ENCODE data around the gene GJB3.

GJB3 gene

DNA sequence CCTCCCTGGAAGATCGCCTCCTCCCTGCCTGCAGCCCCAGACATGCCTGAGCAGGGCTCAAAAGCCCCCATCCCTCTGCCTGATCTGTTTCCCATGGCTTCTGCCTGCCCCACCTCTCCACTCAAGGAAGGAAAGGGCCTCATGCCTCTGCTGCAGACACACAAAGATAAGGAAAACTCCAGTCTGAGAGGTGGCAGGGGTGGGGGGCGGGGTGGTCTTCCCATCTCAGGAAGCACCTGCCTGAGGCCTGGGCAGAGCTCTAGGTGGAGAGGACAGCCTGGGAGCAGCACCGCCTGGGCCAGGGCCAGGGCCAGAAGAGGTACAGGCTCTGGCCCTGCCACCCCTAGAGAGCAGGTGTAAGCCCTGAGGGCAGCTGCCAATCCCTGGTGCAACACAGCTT, 4.1 kb upstream of the GJB3 start:
- Mint-ChIP-seq H3K4me3 (no peak overlapping the region), H3K27me3 (peaks cover 16% of the 10 kb centered on the region), H3K4me1 (peaks cover 3% of the 10 kb centered on the region), H3K27ac (no peak overlapping the region), H3K36me3 (no peaks in the 10 kb centered on the region), H3K9me3 (no peaks in the 10 kb centered on the region)

DNA sequence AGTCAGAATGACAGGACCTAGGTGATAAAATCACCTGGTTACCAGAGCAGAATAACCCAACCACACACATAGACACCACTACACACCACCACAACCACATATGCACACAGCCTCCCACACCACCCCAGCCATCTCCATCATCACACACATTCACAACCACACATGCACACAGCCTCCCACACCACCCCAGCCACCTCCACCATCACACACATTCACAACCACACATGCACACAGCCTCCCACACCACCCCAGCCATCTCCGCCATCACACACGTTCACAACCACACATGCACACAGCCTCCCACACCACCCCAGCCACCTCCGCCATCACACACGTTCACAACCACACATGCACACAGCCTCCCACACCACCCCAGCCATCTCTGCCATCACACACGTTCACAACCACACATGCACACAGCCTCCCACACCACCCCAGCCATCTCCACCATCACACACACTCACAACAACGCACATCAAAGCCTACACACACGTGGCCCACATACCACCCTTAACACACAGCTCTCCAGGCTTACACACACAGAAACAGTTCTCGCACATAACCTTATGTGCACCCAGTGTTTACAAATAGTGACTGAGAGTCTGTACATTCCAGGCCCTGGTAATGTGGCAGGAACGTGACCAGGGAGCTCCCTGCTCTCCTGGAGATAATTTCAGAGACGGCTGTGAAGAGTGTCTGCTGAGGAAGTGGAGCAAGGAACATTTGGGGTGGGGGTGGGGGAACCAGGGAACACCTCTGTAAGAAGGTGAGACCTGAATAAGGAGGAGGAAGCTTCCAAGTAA, 3.3 kb upstream of the GJB3 start:
- H3K4me3 Mint-ChIP-seq = no peak overlapping the region
- no peak overlapping the region for H3K27ac Mint-ChIP-seq
- H3K27me3 Mint-ChIP-seq = peaks cover 19% of the 10 kb centered on the region
- peaks cover 3% of the 10 kb centered on the region for H3K4me1 Mint-ChIP-seq
- H3K9me3 Mint-ChIP-seq = no peaks in the 10 kb centered on the region
- no peaks in the 10 kb centered on the region for H3K36me3 Mint-ChIP-seq

DNA sequence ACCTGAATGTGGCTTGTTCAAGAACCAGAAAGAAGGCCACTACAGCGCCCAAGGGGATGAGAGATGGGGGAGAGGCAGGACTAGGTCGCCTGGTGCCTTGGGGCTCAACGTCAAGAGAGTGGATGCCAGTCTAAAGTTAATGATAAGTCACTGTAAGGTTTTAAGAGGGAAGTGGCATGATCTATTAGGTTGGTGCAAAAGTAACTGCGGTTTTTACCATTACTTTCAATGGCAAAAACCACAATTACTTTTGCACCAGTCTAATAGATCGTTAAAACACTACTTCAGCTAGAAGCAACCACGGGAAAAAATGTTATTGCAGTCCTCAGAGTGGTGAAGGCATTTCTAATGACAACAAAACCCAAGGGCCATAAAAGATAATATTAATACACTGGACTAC, 2.6 kb upstream of the GJB3 start:
- Mint-ChIP-seq H3K36me3 (no peaks in the 10 kb centered on the region), H3K4me3 (no peak overlapping the region), H3K9me3 (no peaks in the 10 kb centered on the region), H3K27ac (no peak overlapping the region), H3K4me1 (peaks cover 3% of the 10 kb centered on the region), H3K27me3 (peaks cover 22% of the 10 kb centered on the region)

DNA sequence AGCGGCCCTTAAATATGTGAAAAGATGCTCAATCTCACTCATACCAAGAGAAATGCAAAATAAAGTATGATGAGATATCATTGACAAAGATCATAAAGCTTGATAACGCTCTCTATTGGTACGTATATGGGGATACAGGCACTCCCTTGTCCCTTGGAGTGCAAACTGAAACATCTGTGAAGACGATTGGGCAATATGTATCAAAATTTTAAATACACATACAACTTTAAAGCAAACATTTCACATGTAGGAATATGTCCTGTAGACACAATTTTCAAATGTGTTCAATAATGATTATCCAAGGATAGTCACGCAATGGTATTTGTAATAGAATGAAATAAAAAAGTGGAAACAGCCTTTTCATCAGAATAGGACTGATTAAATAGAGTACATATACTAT, 2.0 kb upstream of the GJB3 start:
- Mint-ChIP-seq H3K4me3 (no peak overlapping the region), H3K27ac (no peak overlapping the region), H3K27me3 (peaks cover 22% of the 10 kb centered on the region), H3K9me3 (no peaks in the 10 kb centered on the region), H3K36me3 (no peaks in the 10 kb centered on the region), H3K4me1 (peaks cover 3% of the 10 kb centered on the region)

DNA sequence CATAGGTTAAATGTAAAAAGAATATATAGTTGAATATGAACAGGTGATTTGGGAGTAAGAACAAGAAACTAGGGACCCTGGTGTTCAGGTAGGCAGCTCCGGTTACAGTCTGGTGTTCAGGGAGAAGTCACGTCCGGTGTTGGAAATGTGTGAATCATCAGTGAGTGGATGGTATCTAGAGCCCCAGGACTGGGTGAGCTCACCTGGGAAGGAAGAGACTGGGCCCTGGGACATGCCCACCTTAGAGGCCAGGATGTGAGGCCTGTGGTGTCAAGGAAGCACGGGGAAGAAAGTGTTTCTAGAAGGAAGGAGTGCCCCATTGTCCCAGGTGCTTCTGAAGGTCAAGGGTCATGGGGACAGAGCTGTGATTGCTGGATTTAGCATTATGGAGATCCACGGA, 1.5 kb upstream of the GJB3 start:
- Mint-ChIP-seq H3K27ac (no peak overlapping the region), H3K9me3 (no peaks in the 10 kb centered on the region), H3K4me1 (peaks cover 3% of the 10 kb centered on the region), H3K4me3 (no peak overlapping the region), H3K36me3 (no peaks in the 10 kb centered on the region), H3K27me3 (peaks cover 22% of the 10 kb centered on the region)

DNA sequence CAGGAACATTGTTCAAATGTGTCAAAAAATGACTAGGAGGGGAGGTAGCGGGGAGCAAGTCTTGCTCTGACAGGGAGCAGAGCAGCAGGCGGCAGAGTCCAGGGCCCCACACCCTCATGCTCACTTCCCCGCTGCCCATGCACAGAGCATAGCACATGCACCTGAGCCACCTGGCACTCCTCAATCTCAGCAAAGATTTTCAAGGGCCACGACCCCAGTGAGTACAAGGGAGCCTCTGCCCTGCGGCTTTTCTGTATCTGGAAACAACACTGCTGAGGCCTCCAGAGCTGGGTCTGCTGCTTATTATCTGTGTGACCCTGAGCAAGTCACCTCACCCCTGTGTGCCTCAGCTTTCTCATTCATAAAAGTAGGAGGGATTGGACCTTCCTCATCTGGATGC, 1.1 kb upstream of the GJB3 start:
- H3K9me3 Mint-ChIP-seq = no peaks in the 10 kb centered on the region
- H3K27ac Mint-ChIP-seq = no peak overlapping the region
- H3K4me1 Mint-ChIP-seq = peaks cover 3% of the 10 kb centered on the region
- H3K36me3 Mint-ChIP-seq = no peaks in the 10 kb centered on the region
- no peak overlapping the region for H3K4me3 Mint-ChIP-seq
- peaks cover 22% of the 10 kb centered on the region for H3K27me3 Mint-ChIP-seq

DNA sequence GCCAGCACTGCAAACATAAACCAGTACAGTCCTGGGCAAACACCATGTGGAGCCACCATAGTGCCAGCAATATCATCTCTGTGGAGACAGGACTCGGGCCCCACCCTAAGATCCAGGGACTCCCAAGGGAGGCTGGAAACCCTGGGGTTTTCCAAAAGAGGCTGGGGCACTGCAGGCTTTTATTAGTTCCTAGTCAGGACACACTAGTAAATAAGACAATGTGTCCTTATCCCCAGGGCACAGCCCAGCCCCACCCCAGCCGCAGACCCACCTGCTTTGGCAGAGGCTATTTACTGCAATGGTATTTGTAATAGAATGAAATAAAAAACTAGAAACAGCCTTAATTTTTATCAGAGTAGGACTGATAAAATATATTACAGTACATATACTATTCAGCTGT, 486 bp upstream of the GJB3 start:
- Mint-ChIP-seq H3K27me3 (peaks cover 24% of the 10 kb centered on the region), H3K4me1 (peaks cover 3% of the 10 kb centered on the region), H3K9me3 (no peaks in the 10 kb centered on the region), H3K36me3 (no peaks in the 10 kb centered on the region), H3K4me3 (no peak overlapping the region), H3K27ac (no peak overlapping the region)

DNA sequence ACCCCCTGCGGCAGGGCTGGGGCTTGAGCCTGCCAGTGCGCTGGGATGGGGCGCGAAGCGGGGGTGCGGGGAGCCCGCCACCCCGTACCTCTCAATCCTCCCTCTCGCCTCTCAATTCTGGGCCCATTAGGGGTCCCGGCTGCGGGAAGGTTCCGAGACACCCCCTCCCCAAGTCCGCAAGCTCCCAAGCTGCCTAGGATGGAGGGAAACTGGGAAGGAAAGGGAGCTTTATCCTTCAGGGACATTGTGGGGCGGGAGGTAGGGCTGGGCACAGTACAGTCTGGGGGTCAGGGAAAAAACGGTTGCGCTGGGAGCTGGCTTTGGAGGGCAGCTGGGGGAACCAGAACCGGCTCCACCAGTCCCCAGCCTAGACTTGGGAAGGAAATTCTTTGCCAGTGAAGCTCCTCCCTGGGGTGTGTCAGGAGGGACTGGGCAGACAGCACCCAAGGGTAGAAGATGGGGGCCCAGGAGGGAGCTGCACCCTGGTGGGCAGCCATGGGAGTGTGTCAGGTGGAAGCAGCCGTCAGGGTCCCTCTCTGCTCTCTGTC, 904 bp downstream of the GJB3 start:
- Mint-ChIP-seq H3K9me3 (no peaks in the 10 kb centered on the region), H3K36me3 (no peaks in the 10 kb centered on the region), H3K4me3 (peak overlapping the region; percentile 24), H3K4me1 (peaks cover 3% of the 10 kb centered on the region), H3K27ac (no peak overlapping the region), H3K27me3 (peaks cover 25% of the 10 kb centered on the region)

DNA sequence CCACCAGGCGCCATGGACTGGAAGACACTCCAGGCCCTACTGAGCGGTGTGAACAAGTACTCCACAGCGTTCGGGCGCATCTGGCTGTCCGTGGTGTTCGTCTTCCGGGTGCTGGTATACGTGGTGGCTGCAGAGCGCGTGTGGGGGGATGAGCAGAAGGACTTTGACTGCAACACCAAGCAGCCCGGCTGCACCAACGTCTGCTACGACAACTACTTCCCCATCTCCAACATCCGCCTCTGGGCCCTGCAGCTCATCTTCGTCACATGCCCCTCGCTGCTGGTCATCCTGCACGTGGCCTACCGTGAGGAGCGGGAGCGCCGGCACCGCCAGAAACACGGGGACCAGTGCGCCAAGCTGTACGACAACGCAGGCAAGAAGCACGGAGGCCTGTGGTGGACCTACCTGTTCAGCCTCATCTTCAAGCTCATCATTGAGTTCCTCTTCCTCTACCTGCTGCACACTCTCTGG, 3.8 kb downstream of the GJB3 start:
- Mint-ChIP-seq H3K9me3 (no peaks in the 10 kb centered on the region), H3K27me3 (peaks cover 16% of the 10 kb centered on the region), H3K4me1 (peaks cover 3% of the 10 kb centered on the region), H3K4me3 (no peak overlapping the region), H3K36me3 (no peaks in the 10 kb centered on the region), H3K27ac (no peak overlapping the region)

DNA sequence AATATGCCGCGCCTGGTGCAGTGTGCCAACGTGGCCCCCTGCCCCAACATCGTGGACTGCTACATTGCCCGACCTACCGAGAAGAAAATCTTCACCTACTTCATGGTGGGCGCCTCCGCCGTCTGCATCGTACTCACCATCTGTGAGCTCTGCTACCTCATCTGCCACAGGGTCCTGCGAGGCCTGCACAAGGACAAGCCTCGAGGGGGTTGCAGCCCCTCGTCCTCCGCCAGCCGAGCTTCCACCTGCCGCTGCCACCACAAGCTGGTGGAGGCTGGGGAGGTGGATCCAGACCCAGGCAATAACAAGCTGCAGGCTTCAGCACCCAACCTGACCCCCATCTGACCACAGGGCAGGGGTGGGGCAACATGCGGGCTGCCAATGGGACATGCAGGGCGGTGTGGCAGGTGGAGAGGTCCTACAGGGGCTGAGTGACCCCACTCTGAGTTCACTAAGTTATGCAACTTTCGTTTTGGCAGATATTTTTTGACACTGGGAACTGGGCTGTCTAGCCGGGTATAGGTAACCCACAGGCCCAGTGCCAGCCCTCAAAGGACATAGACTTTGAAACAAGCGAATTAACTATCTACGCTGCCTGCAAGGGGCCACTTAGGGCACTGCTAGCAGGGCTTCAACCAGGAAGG, 4.3 kb downstream of the GJB3 start:
- H3K36me3 Mint-ChIP-seq = no peaks in the 10 kb centered on the region
- no peak overlapping the region for H3K4me3 Mint-ChIP-seq
- H3K4me1 Mint-ChIP-seq = peaks cover 3% of the 10 kb centered on the region
- no peak overlapping the region for H3K27ac Mint-ChIP-seq
- H3K9me3 Mint-ChIP-seq = no peaks in the 10 kb centered on the region
- H3K27me3 Mint-ChIP-seq = peaks cover 15% of the 10 kb centered on the region

DNA sequence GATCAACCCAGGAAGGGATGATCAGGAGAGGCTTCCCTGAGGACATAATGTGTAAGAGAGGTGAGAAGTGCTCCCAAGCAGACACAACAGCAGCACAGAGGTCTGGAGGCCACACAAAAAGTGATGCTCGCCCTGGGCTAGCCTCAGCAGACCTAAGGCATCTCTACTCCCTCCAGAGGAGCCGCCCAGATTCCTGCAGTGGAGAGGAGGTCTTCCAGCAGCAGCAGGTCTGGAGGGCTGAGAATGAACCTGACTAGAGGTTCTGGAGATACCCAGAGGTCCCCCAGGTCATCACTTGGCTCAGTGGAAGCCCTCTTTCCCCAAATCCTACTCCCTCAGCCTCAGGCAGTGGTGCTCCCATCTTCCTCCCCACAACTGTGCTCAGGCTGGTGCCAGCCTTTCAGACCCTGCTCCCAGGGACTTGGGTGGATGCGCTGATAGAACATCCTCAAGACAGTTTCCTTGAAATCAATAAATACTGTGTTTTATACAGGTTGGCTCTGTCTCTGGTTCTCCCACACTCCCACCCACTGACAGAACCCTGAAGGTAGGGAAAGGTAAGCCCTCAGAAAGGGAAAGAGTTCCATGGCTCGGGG, 5.0 kb downstream of the GJB3 start:
- no peak overlapping the region for H3K4me3 Mint-ChIP-seq
- no peaks in the 10 kb centered on the region for H3K9me3 Mint-ChIP-seq
- peaks cover 13% of the 10 kb centered on the region for H3K27me3 Mint-ChIP-seq
- H3K4me1 Mint-ChIP-seq = no peaks in the 10 kb centered on the region
- H3K27ac Mint-ChIP-seq = no peak overlapping the region
- no peaks in the 10 kb centered on the region for H3K36me3 Mint-ChIP-seq

DNA sequence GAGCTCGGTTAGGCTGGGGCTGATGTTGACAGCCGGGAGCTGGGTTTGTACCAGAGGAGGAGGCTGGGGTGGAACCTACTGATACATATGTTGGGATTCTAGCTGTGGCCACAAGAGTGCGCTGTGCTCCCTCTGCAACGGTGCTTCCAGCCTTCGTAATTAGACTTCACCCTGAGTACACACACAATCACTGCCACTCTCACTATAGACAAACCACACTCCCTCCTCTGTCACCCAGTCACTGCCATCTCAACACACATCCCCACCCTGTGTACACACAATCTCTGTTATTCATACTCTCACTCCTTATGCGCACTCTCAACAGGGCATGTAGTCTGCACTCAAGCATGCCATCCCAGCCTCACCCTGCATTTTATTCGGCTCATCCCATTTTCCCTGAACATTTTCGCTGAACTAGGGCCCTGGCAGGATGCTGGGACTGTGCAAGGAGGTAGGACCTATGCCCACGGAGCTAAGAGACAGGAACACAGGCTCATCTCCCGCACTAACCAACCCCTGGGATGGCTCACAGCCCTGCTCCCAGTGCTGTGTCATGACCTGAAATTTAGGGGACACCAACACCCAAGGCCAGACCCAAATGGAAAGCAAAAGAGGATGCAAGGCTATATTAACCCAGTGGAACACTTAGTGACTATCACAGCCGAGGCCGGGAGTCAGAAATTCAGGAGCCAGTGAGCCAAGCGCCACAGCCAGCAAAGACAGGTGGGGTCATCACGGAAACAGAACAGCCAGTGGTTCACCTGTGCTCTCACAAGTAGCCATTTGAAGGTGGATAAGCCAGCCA, 5.7 kb downstream of the GJB3 start:
- H3K36me3 Mint-ChIP-seq = no peaks in the 10 kb centered on the region
- no peak overlapping the region for H3K4me3 Mint-ChIP-seq
- H3K9me3 Mint-ChIP-seq = no peaks in the 10 kb centered on the region
- no peak overlapping the region for H3K27ac Mint-ChIP-seq
- H3K27me3 Mint-ChIP-seq = peaks cover 14% of the 10 kb centered on the region
- no peaks in the 10 kb centered on the region for H3K4me1 Mint-ChIP-seq

DNA sequence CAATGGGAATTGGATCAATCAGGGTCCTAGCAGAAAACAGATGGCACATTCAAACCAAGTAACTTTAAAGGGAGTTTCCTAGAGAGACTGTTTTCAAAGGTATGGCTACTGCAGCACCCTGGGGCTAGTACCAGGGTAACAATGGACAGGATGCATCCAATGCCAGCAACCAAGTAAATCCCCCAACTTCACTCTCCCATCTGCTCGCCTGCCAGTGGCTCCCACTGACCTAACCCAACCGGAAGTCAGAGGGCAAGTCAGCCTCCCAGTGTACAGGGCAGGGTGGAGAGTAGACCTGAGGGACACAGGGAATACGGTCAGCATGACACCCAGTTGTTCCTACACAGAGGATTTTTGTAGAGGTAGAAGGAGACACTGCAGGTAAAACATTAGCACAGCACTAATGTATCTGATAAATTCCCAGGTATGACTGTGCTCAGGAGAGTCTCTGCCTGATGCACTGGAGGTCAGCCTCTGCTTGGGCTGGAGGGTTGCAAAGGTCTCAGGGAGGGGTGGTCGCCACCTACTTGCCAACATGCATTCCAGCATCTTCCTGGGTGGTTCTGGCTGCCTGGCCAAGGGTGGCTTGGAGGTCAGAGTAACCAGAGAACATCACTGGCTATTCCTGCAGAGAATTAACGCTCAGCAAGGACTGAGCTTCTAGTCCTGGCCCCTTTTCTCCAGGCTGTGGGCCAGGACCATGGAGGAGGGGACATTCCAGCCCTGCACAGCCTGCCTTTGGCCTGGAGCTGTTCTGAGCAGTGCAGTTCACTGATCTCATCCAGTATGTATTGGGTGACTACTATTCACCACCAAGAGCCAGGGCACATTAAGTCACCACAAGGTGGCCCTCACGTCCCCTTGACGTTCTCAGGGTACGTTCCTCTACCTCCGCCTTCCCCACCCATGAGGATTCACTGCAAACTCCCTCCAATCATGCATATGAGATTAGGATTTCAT, 6.7 kb downstream of the GJB3 start:
- peaks cover 4% of the 10 kb centered on the region for H3K4me1 Mint-ChIP-seq
- H3K27ac Mint-ChIP-seq = no peak overlapping the region
- H3K27me3 Mint-ChIP-seq = peaks cover 13% of the 10 kb centered on the region
- H3K36me3 Mint-ChIP-seq = no peaks in the 10 kb centered on the region
- H3K9me3 Mint-ChIP-seq = no peaks in the 10 kb centered on the region
- no peak overlapping the region for H3K4me3 Mint-ChIP-seq

DNA sequence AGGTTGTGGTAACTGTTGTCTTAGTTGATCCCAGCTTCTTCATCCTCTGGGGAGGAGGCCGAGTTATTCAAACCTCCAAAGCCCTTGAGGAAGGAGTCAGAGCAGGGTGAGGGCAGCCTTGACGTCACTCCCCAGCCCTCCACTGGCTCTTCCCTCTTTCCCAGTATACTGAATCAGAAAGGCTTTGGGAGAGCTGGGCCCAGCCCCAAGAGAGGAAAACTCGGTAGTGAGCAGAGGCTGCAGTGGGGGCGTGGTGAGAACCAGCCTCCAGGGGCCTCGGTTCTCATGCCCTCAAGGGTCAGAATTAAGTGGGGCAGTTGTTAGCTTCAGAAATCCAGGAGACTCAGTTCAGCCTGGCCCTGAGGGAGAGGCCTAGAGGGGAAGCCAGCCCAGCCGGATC, 10.0 kb downstream of the GJB3 start:
- no peak overlapping the region for H3K27ac Mint-ChIP-seq
- H3K36me3 Mint-ChIP-seq = no peaks in the 10 kb centered on the region
- H3K4me3 Mint-ChIP-seq = no peak overlapping the region
- H3K9me3 Mint-ChIP-seq = no peaks in the 10 kb centered on the region
- peaks cover 9% of the 10 kb centered on the region for H3K27me3 Mint-ChIP-seq
- H3K4me1 Mint-ChIP-seq = peaks cover 4% of the 10 kb centered on the region
